Measurements from ENCODE around the gene NHSL2. TPM values are rescaled to one million over a fixed set of nuclear protein-coding genes. Genes with fewer than 3 reads are reported as not detected.

The NHSL2 gene
- total and polyA plus RNA-seq, 10 donors = 0.24 to 20.8 (median 10.1) TPM

- Histone ChIP-seq H3K27ac (no peak overlapping the region), H3K36me3 (no peaks in the 10 kb centered on the region), H3K4me1 (no peaks in the 10 kb centered on the region), H3K4me3 (no peak overlapping the region), H3K27me3 (replicated peaks in 1 of 7) (peaks cover 0 to 3% (median 0%) of the 10 kb centered on the region in 7 donors), H3K9me3 (no peaks in the 10 kb centered on the region)
- intact Hi-C loops (cut with DNase I; ENCODE audit: low total_unique reads) = no loop called here
- WGBS, 5 donors = 75 to 90% (median 82%) methylated on average over 4 to 6 of the region's 6 CpGs
- DNase-seq = no peak
- TF ChIP-seq POLR2AphosphoS5 (IDR thresholded peaks at IDR 0.05) (no peak), CTCF (IDR thresholded peaks at IDR 0.05 in 8 of 11, conservative IDR thresholded peaks at IDR 0.05 in 3 of 11) (no peak), POLR2A (IDR thresholded peaks at IDR 0.05) (no peak)
Measured at GRCh38 chrX:72002875-72003274, 92.2 kb downstream of the NHSL2 start.

DNA sequence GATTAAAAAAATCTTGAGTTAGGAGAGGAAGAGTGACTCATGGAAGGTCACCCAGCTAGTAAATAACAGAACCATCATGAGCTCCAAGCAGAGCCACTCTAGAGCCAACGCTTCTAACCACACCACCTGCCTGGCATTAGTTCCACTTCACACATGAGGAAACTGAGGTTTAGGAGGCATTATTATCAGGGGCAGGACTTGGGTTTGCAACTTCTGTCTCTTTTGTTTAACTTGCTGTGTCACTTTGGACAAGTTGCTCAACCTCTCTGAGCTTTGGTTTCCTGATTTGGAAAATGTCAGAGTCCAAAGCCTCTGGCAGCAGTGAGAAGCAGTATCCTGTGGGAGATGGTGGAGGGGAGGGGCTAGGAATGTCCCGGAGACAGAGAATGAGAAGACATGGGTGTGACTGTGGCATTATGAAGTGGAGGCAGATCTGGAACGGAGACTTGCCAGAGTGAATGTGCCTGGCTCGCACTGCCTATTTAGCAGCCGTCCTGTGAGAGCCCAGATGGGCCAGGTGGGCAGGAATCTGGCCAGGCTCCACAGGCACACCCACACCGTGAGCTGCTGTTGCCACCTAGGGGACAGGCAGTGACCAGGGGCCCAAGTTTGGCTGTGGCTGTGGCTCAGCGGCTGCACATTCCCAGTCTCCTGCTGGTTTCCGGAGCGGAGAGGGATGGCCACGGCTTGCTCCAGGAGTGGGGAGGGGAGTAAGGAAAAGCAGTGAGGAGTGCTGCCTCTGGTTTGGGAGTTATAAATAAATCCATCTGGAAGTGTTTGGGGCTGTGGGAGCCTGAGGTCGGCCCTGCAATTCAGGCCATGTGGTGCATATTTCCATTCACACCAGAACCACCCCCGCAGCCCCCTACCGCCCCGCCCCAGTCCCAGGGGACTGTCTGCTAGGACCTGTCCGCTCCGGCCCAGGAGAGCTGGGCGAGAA lies 93.4 kb downstream of the NHSL2 start:
- H3K9me3 ChIP-seq = no peaks in the 10 kb centered on the region
- no peaks in the 10 kb centered on the region for H3K36me3 ChIP-seq
- intact Hi-C loops (cut with DNase I; ENCODE audit: low total_unique reads) = no loop called here
- no peak for DNase-seq
- H3K27me3 ChIP-seq (replicated peaks in 1 of 7) = peaks cover 0 to 4% (median 0%) of the 10 kb centered on the region in 7 donors
- H3K4me1 ChIP-seq = no peaks in the 10 kb centered on the region
- WGBS, 5 donors = 44 to 66% (median 58%) methylated on average over 14 to 17 of the region's 17 CpGs
- no peak overlapping the region for H3K4me3 ChIP-seq
- peak overlapping the region in 1 of 8 donors; percentile 2 for H3K27ac ChIP-seq
- TF ChIP-seq POLR2A (IDR thresholded peaks at IDR 0.05) (no peak), POLR2AphosphoS5 (IDR thresholded peaks at IDR 0.05) (no peak), CTCF (IDR thresholded peaks at IDR 0.05 in 8 of 11, conservative IDR thresholded peaks at IDR 0.05 in 3 of 11) (no peak)

GRCh38 chrX:72005046-72005445 lies 94.4 kb downstream of the NHSL2 start:
- Histone ChIP-seq H3K4me3 (no peak overlapping the region), H3K27me3 (replicated peaks in 1 of 7) (peaks cover 0 to 4% (median 0%) of the 10 kb centered on the region in 7 donors), H3K36me3 (no peaks in the 10 kb centered on the region), H3K4me1 (no peaks in the 10 kb centered on the region), H3K27ac (no peak overlapping the region), H3K9me3 (no peaks in the 10 kb centered on the region)
- TF ChIP-seq POLR2A (IDR thresholded peaks at IDR 0.05) (no peak), CTCF (IDR thresholded peaks at IDR 0.05 in 8 of 11, conservative IDR thresholded peaks at IDR 0.05 in 3 of 11) (no peak)
- no peak for DNase-seq
- WGBS, 5 donors = 80 to 97% (median 92%) methylated on average over 2 of the region's 2 CpGs
- intact Hi-C loops (cut with DNase I; ENCODE audit: low total_unique reads) = no loop called here

DNA sequence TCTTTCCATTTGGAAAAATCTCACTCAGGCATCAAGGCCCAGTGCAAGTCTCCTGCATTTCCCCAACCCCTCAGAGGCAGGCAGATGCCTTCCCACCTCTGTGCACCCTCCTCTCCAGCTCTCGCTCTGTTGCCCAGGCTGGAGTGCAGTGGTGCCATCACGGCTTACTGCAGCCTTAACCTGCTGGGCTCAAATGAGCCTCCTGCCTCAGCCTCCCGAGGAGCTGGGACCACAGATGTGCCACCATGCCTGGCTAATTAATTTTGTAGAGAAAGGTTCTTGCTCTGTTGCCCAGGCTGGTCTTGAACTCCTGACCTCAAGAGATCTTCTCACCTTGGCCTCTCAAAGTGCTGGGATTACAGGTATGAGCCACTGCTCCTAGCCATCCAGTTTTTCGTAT lies 95.8 kb downstream of the NHSL2 start:
- no peaks in the 10 kb centered on the region for H3K9me3 ChIP-seq
- H3K27ac ChIP-seq = no peak overlapping the region
- peaks cover 0 to 4% (median 0%) of the 10 kb centered on the region in 7 donors for H3K27me3 ChIP-seq (replicated peaks in 1 of 7)
- no peak overlapping the region for H3K4me3 ChIP-seq
- WGBS, 5 donors = 81 to 100% (median 91%) methylated on average over 1 to 4 of the region's 4 CpGs
- no peak for TF ChIP-seq CTCF (IDR thresholded peaks at IDR 0.05 in 8 of 11, conservative IDR thresholded peaks at IDR 0.05 in 3 of 11)
- TF ChIP-seq POLR2A (IDR thresholded peaks at IDR 0.05) = no peak
- TF ChIP-seq POLR2AphosphoS5 (IDR thresholded peaks at IDR 0.05) = no peak
- H3K36me3 ChIP-seq = no peaks in the 10 kb centered on the region
- intact Hi-C loops (cut with DNase I; ENCODE audit: low total_unique reads) = no loop called here
- no peaks in the 10 kb centered on the region for H3K4me1 ChIP-seq
- no peak for DNase-seq

All from spleen (tissue), 11 donors.